ENCODE measurements around the gene GATA6.

Gene GATA6

GRCh38 chr18:22241921-22242361 is 72.6 kb downstream of the GATA6 start:
- POLR2A ChIA-PET: no interaction called here

DNA sequence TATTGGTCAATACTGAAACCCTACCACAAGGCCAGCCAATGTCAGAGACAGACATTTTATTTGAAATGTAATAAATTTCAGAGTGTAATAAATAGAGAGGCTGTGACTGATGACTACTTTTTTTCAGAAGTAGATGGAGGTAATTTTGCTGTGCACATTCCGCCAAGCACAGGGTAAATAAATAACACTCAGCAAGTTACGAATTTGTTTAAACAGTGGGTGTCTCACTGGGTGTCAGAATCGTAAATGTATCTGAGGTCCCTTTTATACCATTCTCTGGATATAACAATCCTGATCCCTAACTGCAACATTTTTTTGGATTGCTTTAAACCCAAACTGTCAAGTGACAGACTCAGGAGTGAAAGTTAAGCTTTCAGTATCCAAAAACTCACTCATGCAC is 74.1 kb downstream of the GATA6 start:
- H3K27ac ChIP-seq (ENCODE audit: extremely low read depth, low read depth, low read length): no peak overlapping the region
- ChIA-PET POLR2A (interaction anchor here (0.6 kb wide), 1 partner anchor 553 kb away, joined by 5 read pairs; no protein-coding TSS in a partner anchor), CTCF (interaction anchor here (0.6 to 0.7 kb wide), 5 partner anchors 17 to 353 kb away, joined by 3 to 6 read pairs (median 3); no protein-coding TSS in a partner anchor)
- H3K4me1 ChIP-seq (ENCODE audit: control insufficient read depth, insufficient read depth, low read length): no peaks in the 10 kb centered on the region
- TF ChIP-seq FEZF1 (tag by site-specific recombination; IDR thresholded peaks at IDR 0.05) (peak; percentile 19; the same call in 1 of the 2 replicates), ZNF239 (tag by site-specific recombination; IDR thresholded peaks at IDR 0.05) (no peak), ZIC2 (tag by site-specific recombination; IDR thresholded peaks at IDR 0.05) (peak; percentile 21; the same call in 1 of the 2 replicates)
- H3K9me3 ChIP-seq (ENCODE audit: control insufficient read depth, insufficient read depth, low read depth, low read length): no peaks in the 10 kb centered on the region
- no peaks in the 10 kb centered on the region for H3K36me3 ChIP-seq (ENCODE audit: control insufficient read depth in 2 of 2, insufficient read depth in 1 of 2, low read length in 2 of 2)
- H3K4me3 ChIP-seq (ENCODE audit: low read depth, low read length): no peak overlapping the region

More at GRCh38 chr18:22241921-22242361, 72.6 kb downstream of the GATA6 start:
- CTCF ChIA-PET: interaction anchor here (0.7 kb wide), 1 partner anchor 31 kb away, joined by 3 read pairs; no protein-coding TSS in a partner anchor
- TF ChIP-seq ATF2 (tag by site-specific recombination; IDR thresholded peaks at IDR 0.05; ENCODE audit: low read depth) (no peak), ZNF791 (tag by site-specific recombination; IDR thresholded peaks at IDR 0.05) (no peak), ZNF654 (tag by site-specific recombination; IDR thresholded peaks at IDR 0.05; ENCODE audit: low read depth) (no peak), AEBP2 (tag by site-specific recombination; IDR thresholded peaks at IDR 0.05; ENCODE audit: borderline replicate concordance) (no peak), ZNF768 (tag by site-specific recombination; IDR thresholded peaks at IDR 0.05) (no peak)
- TF ChIP-seq, protein P1, sequence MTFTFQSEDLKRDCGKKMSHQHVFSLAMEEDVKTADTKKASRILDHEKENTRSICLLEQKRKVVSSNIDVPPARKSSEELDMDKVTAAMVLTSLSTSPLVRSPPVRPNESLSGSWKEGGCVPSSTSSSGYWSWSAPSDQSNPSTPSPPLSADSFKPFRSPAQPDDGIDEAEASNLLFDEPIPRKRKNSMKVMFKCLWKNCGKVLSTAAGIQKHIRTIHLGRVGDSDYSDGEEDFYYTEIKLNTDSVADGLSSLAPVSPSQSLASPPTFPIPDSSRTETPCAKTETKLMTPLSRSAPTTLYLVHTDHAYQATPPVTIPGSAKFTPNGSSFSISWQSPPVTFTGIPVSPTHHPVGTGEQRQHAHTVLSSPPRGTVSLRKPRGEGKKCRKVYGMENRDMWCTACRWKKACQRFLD (tag by site-specific recombination; IDR thresholded peaks at IDR 0.05): no peak
- Histone ChIP-seq H3K27ac (ENCODE audit: extremely low read depth, low read depth, low read length) (no peak overlapping the region), H3K36me3 (ENCODE audit: control insufficient read depth in 2 of 2, insufficient read depth in 1 of 2, low read length in 2 of 2) (no peaks in the 10 kb centered on the region), H3K4me3 (ENCODE audit: low read depth, low read length) (no peak overlapping the region), H3K9me3 (ENCODE audit: control insufficient read depth, insufficient read depth, low read depth, low read length) (no peaks in the 10 kb centered on the region), H3K4me1 (ENCODE audit: control insufficient read depth, insufficient read depth, low read length) (no peaks in the 10 kb centered on the region)

DNA sequence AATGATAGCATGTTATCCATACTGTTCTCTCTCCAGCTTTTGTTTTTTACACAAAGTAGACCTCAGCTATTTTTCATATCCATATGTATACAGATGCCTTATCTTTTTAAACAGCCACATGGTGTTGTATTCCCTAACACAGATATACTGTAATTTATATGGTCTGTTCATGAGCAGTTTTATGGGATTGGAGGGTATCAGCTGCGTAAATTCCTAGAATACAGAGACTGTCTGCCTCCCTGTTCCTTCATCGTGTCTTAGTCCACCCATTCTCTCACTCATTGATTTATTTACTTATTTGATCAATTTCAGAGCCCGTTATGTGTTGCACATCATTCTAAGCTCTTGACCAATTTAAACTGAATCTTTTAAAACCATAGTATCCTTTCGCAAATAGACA is 80.6 kb downstream of the GATA6 start:
- Histone ChIP-seq H3K4me3 (ENCODE audit: low read depth, low read length) (no peak overlapping the region), H3K9me3 (ENCODE audit: control insufficient read depth, insufficient read depth, low read depth, low read length) (no peaks in the 10 kb centered on the region), H3K4me1 (ENCODE audit: control insufficient read depth, insufficient read depth, low read length) (peaks cover 3% of the 10 kb centered on the region; the same call in 1 of the 2 replicates), H3K27ac (ENCODE audit: extremely low read depth, low read depth, low read length) (no peak overlapping the region), H3K36me3 (ENCODE audit: control insufficient read depth in 2 of 2, insufficient read depth in 1 of 2, low read length in 2 of 2) (no peaks in the 10 kb centered on the region)
- ChIA-PET CTCF (interaction anchor here (1.0 kb wide), 1 partner anchor 251 kb away, joined by 4 read pairs; no protein-coding TSS in a partner anchor), POLR2A (no interaction called here)
- TF ChIP-seq ZNF350 (tag by site-specific recombination; IDR thresholded peaks at IDR 0.05) (no peak), BCL6B (tag by site-specific recombination; IDR thresholded peaks at IDR 0.05) (peak; percentile 75)

DNA sequence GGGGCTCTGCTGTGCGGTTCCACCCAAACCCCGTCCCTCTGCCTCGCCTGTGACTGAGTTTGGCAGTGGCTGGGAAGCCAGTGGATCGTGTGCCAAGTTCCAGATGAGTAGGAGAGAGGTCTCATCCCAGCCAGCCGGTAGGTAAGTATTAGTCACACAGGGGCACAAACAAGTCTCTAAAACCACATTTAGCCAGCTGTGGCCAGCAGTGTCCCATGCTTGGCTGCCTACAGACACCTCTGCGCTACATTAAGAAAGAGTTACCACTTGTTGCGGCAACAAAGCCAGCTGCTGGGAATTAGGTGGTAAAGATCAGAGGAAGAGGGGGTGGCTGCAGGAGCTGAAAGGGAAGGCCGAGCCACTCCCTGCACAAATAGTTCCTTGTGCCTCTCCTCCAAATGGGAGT is 81.2 kb downstream of the GATA6 start:
- POLR2A ChIA-PET: no interaction called here
- CTCF ChIA-PET: interaction anchor here (1.0 kb wide), 1 partner anchor 252 kb away, joined by 4 read pairs; no protein-coding TSS in a partner anchor
- Histone ChIP-seq H3K4me3 (ENCODE audit: low read depth, low read length) (no peak overlapping the region), H3K4me1 (ENCODE audit: control insufficient read depth, insufficient read depth, low read length) (peaks cover 3% of the 10 kb centered on the region; the same call in 1 of the 2 replicates), H3K36me3 (ENCODE audit: control insufficient read depth in 2 of 2, insufficient read depth in 1 of 2, low read length in 2 of 2) (no peaks in the 10 kb centered on the region), H3K27ac (ENCODE audit: extremely low read depth, low read depth, low read length) (no peak overlapping the region), H3K9me3 (ENCODE audit: control insufficient read depth, insufficient read depth, low read depth, low read length) (no peaks in the 10 kb centered on the region)
- TF ChIP-seq ZBTB1 (tag by site-specific recombination; IDR thresholded peaks at IDR 0.05) (no peak), ZNF132 (tag by site-specific recombination; IDR thresholded peaks at IDR 0.05; ENCODE audit: borderline replicate concordance) (no peak), ZSCAN30 (tag by site-specific recombination; IDR thresholded peaks at IDR 0.05) (no peak), ZNF174 (tag by site-specific recombination; IDR thresholded peaks at IDR 0.05) (no peak), ZNF548 (tag by site-specific recombination; IDR thresholded peaks at IDR 0.05) (no peak), KLF1 (tag by site-specific recombination; IDR thresholded peaks at IDR 0.05) (0 out of 2 replicates have a peak, but pooled peaks have one; percentile 11), EGR2 (tag by site-specific recombination; IDR thresholded peaks at IDR 0.05; ENCODE audit: low read depth) (peak; percentile 45), SCRT2 (tag by site-specific recombination; IDR thresholded peaks at IDR 0.05) (peak; percentile 37; the same call in 1 of the 2 replicates)
- TF ChIP-seq, protein P2, sequence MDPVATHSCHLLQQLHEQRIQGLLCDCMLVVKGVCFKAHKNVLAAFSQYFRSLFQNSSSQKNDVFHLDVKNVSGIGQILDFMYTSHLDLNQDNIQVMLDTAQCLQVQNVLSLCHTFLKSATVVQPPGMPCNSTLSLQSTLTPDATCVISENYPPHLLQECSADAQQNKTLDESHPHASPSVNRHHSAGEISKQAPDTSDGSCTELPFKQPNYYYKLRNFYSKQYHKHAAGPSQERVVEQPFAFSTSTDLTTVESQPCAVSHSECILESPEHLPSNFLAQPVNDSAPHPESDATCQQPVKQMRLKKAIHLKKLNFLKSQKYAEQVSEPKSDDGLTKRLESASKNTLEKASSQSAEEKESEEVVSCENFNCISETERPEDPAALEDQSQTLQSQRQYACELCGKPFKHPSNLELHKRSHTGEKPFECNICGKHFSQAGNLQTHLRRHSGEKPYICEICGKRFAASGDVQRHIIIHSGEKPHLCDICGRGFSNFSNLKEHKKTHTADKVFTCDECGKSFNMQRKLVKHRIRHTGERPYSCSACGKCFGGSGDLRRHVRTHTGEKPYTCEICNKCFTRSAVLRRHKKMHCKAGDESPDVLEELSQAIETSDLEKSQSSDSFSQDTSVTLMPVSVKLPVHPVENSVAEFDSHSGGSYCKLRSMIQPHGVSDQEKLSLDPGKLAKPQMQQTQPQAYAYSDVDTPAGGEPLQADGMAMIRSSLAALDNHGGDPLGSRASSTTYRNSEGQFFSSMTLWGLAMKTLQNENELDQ (tag by site-specific recombination; IDR thresholded peaks at IDR 0.05; ENCODE audit: low read depth): no peak

All from HEK293 (cell line).